BE2C (cell line): ENCODE data around the gene CHRNB1.
"Not testable (repeated sequence)": the region's sequence is repeated elsewhere in the genome, so short reads cannot be mapped to it uniquely, and the experiment has no call there.

Experiments
- DNase-seq: peaks from one replicate; pipeline ENCODE4 v3.0.0-alpha.2; 2020
- H3K27me3 ChIP-seq: fragments of 250-450 bp; sonication (Bioruptor Pico); 2 replicates; pipeline ENCODE4 v1.5.1; 2020; ENCODE audit warnings: mild to moderate bottlenecking
- H3K36me3 ChIP-seq: fragments of 250-450 bp; sonication (Bioruptor Pico); 2 replicates; pipeline ENCODE4 v1.5.1; 2020; ENCODE audit warnings: mild to moderate bottlenecking
- H3K4me1 ChIP-seq: fragments of 250-450 bp; sonication (Bioruptor Pico); 2 replicates; pipeline ENCODE4 v1.5.1; 2020
- H3K4me3 ChIP-seq: 2 replicates; pipeline ENCODE4 v1.5.1; 2011; ENCODE audit warnings: low read depth, low read length
- H3K9me3 ChIP-seq: fragments of 250-450 bp; sonication (Bioruptor Pico); 2 replicates; pipeline ENCODE4 v1.5.1; 2020
- TF ChIP-seq, protein P1 (sequence below): IDR thresholded peaks from 2 replicates; pipeline ENCODE4 v1.5.1; 2012; ENCODE audit warnings: mild to moderate bottlenecking, low read depth, low read length

CHRNB1 gene

DNA sequence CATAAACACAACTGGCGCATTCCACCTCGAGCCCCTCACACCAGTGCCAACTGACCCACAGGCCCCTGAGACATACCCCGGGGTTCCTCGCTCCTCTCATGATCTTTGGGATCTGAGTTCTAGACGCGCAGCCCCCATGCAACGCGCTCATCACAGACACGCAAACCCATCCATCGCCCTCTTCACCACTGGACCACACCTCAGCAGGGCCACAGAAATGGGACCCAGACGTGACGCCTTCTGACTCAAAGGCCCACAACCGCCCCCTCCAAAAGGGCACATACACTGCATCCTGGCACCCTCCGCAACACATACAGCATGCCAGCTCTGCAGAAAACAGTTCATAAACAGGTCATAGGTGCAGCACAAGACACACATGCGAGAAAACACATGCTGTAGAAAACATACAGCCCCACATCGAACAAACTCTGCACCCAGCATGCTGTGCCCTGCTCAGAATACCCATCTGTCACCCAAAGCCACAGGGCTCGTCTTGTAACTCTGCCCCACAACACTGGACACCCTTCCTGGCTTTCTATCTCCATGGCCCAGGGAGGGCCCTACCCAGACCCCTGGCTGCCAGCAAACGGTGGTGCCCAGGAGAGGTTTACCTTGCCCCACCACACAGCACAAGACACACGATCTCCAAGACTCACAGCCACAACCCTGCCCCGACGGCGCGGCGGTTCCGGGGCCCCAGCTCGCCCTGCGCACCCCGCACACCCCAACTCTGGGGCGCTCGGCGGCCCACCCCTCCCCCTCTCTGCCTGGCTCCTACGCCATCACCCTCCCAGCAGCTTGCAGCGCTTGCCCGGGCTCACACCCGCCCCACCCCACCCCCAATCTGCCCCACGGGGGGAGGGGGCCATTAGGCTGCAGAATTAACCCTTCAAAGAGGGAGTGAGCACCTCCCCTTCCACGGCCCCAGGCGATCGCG lies 33.7 kb downstream of the CHRNB1 start:
- peak; percentile 29 for DNase-seq
- TF ChIP-seq, protein P1, sequence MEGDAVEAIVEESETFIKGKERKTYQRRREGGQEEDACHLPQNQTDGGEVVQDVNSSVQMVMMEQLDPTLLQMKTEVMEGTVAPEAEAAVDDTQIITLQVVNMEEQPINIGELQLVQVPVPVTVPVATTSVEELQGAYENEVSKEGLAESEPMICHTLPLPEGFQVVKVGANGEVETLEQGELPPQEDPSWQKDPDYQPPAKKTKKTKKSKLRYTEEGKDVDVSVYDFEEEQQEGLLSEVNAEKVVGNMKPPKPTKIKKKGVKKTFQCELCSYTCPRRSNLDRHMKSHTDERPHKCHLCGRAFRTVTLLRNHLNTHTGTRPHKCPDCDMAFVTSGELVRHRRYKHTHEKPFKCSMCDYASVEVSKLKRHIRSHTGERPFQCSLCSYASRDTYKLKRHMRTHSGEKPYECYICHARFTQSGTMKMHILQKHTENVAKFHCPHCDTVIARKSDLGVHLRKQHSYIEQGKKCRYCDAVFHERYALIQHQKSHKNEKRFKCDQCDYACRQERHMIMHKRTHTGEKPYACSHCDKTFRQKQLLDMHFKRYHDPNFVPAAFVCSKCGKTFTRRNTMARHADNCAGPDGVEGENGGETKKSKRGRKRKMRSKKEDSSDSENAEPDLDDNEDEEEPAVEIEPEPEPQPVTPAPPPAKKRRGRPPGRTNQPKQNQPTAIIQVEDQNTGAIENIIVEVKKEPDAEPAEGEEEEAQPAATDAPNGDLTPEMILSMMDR: no peak
- Histone ChIP-seq H3K4me1 (no peaks in the 10 kb centered on the region), H3K4me3 (peak overlapping the region; percentile 58), H3K36me3 (no peaks in the 10 kb centered on the region), H3K27me3 (no peaks in the 10 kb centered on the region), H3K9me3 (no peaks in the 10 kb centered on the region)

DNA sequence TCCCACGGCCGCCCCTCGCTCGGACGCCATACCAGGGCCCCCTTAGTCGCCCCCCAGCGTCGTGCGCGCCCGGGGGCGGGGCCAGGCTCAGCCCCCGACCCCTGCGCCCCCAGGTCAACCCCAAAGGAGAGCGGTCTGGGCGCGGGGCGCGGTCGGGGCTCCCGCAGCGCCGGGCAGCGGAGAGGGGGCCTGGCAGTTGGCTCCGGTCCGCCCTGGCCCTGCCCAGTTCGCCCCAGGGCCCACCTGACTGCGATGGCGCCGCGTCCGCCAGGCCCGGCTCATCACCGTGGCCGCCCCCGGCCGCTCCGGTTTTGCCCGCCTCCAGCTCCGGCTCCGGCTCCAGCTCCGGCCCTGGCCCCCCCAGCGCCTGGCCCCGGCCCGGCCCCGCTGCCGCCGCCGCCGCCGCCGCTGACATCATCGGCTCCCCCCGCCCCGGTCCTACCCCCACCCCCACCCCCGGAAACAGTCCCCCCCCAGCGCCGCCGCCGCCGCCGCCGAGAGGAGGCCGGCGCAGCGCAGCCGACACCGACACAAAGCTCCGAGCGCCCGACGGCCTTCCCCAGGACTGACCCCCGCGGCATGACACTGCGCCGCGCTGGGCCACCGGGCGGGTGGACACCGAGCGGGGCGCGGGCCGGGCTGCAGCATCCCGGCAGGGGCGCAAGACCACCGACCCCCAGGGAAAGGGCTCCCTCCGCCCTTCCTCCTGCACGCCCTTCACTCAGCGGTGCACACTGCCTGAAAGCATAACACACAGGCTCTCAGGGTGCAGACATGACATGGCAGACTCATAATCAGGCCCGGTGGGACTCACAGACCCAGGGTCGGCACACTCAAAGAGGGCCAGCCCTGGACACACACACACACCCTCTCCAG lies 34.6 kb downstream of the CHRNB1 start, which contains the start of gene ZBTB4:
Gene ZBTB4, minus strand, starts transcription at position 419 of the 876 bp plus-strand sequence. CDS start 12,830 bp downstream, outside the sequence.
- Histone ChIP-seq H3K27me3 (no peaks in the 10 kb centered on the region), H3K9me3 (no peaks in the 10 kb centered on the region), H3K36me3 (no peaks in the 10 kb centered on the region), H3K4me1 (no peaks in the 10 kb centered on the region), H3K4me3 (peak within 1 kb of the TSS; percentile 63)
- TF ChIP-seq, protein P1: no peak
- DNase-seq: peak; percentile 44

DNA sequence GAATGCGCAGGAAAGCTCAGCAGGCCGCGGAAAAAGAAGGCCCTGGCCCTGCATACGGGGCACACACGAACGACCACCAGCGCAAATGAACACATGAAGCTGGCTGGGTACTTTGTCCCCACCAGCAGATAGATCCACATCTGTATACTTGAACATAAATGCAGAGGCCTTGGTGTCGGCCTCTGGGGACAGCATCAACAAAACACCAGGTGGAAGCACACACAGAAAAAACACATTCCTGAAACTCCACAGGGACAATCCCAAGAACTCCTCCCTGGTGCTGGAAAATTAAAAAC lies 35.2 kb downstream of the CHRNB1 start:
- Histone ChIP-seq H3K4me3 (peak overlapping the region; percentile 63), H3K9me3 (no peaks in the 10 kb centered on the region), H3K36me3 (no peaks in the 10 kb centered on the region), H3K27me3 (no peaks in the 10 kb centered on the region), H3K4me1 (no peaks in the 10 kb centered on the region)
- DNase-seq: no peak
- TF ChIP-seq, protein P1: no peak

DNA sequence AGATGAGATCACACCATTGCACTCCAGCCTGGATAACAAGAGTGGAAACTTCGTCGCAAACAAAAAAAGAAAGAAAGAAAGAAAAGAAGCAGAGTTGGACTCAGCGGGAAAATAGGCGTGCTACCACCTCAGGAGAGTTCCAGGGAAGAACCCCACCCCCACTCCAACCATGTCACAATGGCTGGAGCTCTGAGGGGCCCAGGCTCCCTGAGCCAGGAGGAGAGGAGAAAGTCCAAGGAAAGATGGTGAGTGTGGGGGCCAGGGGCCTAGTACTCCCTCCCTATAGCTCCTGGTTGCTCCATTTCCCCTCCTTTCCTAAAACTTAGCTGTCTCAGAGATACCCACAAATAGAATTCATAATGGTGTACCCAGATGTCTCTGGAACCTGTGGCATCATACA lies 36.4 kb downstream of the CHRNB1 start, which contains the start of gene SLC35G6:
Gene SLC35G6, plus strand, starts transcription at position 172 of the 400 bp plus-strand sequence. Its CDS starts 71 bp downstream, at position 243.
- not testable (repeated sequence) for H3K27me3 ChIP-seq, DNase-seq, H3K4me1 ChIP-seq, H3K36me3 ChIP-seq, H3K9me3 ChIP-seq
- peak within 1 kb of the TSS; percentile 63; the same call in 1 of the 2 replicates for H3K4me3 ChIP-seq

DNA sequence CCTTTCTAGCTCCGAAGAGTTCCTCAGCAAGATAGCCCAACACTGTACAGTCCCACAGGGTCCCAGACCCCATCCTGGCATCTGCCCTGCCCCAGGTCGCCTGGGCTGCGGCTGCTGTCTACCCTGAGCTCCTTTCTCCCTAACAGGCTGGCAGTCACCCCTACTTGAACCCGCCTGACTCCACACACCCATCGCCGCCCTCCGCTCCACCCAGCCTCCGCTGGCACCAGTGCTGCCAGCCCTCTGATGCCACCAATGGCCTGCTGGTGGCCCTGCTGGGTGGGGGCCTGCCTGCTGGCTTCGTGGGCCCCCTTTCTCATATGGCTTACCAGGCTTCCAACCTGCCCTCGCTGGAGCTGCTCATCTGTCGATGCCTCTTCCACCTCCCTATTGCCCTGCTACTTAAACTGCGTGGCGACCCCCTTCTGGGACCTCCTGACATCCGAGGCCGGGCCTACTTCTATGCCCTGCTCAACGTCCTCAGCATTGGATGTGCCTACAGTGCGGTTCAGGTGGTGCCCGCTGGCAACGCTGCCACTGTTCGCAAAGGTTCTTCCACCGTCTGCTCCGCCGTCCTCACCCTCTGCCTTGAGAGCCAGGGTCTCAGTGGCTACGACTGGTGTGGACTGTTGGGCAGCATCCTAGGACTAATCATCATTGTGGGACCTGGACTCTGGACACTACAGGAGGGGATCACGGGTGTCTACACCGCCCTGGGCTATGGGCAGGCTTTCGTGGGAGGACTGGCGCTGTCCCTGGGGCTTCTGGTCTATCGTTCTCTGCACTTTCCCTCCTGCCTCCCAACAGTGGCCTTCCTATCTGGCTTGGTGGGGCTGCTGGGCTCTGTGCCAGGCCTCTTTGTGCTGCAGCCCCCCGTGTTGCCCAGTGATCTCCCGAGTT lies 37.2 kb downstream of the CHRNB1 start:
- not testable (repeated sequence) for H3K4me3 ChIP-seq, H3K9me3 ChIP-seq, H3K4me1 ChIP-seq, H3K27me3 ChIP-seq, DNase-seq, H3K36me3 ChIP-seq

DNA sequence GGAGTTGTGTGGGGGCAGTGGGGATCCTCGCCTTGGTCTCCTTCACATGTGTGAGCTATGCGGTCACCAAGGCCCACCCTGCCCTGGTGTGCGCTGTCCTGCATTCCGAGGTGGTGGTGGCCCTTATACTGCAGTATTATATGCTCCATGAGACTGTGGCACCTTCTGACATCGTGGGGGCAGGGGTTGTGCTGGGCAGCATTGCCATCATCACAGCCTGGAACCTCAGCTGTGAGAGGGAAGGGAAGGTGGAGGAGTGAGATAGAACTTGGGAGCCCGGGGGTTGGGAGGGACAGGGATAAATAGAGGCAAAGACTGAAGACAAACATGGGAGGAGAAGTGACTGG lies 37.9 kb downstream of the CHRNB1 start:
- H3K9me3 ChIP-seq, H3K4me1 ChIP-seq, H3K27me3 ChIP-seq, H3K36me3 ChIP-seq, DNase-seq: not testable (repeated sequence)
- peak overlapping the region; percentile 81 for H3K4me3 ChIP-seq
